NOMO-1 treated with dmso at 0.1 percent for 144 hours (cell line): ENCODE measurements around the gene FSD1L.
"Not testable (repeated sequence)": the region's sequence is repeated elsewhere in the genome, so short reads cannot be mapped to it uniquely, and the experiment has no call there.

ENCODE experiments used
- DNase-seq: peaks from one replicate; lab custom pipeline; 2025; ENCODE audit not compliant: unreplicated experiment; lab: John Stamatoyannopoulos, UW

Gene FSD1L

DNA sequence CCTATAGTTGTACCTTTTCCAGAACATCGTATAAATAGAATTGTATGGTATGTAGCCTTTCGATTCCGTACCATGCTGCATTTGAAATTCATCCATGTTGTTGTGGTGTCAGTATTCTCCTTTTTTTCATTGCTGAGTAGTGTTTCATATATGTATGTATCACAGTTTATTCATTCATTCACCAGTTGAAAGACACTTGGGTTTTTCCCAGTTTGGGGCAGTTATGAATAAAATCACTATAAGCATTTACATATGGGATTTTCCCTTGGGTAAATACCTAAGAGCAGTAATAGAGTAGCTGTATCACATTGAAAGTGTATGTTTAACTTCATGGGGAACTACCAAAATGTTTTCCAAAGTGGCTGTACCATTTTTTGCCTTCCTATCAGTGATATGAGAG lies 94.0 kb downstream of the FSD1L start:
- no peak for DNase-seq

GRCh38 chr9:105554042-105554441 lies 106.2 kb downstream of the FSD1L start:
- no peak for DNase-seq

DNA sequence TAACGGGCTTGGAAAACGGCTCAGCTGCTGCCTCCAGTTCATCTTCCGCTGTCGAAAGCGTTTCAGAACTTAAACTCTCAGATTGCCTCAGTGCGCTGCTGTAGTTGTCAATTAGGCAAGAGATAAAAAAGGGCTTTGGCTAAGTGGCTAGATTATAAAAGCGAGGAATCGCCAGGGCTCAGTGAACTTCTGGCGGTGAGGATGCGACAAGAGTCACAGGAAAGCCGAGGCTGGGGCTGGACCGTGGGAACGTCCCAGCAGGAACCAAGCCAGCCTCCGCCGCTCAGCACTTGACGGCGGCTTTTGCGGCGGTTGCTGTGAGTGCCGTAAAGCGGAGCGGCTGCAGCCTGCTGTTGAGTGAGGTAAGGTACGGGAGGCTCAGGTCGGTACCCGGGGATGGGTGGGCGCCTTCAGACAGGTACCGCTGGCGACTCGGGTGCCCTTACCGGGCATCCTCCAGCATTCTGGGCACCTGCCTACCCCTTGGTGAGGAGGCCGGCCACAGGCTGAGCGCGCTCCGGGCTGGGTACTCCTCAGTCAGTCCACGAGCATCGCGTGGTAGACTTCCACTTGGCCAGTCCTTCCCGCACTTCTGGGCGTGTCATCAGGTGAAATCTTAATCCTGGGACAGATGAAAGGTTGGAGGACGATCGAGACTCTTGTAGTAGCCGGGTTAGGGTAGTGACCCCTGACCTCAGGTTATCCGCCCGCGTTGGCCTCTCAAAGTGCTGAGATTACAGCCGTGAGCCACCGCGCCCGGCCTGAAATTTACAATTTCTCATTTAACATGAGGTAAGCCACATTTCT lies 110.2 kb downstream of the FSD1L start, which contains the start of gene FKTN:
Gene FKTN, plus strand, starts transcription at position 328 of the 807 bp plus-strand sequence. CDS start 16,902 bp downstream, outside the sequence.
- peak; percentile 68 for DNase-seq

GRCh38 chr9:105572455-105572854 lies 124.6 kb downstream of the FSD1L start:
- DNase-seq = no peak

GRCh38 chr9:105579952-105580351 lies 132.1 kb downstream of the FSD1L start:
- DNase-seq = not testable (repeated sequence)

DNA sequence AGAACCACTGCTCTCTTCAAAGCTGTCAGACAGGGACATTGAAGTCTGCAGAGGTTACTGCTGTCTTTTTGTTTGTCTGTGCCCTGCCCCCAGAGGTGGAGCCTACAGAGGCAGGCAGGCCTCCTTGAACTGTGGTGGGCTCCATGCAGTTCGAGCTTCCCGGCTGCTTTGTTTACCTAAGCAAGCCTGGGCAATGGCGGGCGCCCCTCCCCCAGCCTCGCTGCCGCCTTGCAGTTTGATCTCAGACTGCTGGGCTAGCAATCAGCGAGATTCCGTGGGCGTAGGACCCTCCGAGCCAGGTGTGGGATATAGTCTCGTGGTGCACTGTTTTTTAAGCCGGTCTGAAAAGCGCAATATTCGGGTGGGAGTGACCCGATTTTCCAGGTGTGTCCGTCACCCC lies 133.7 kb downstream of the FSD1L start:
- not testable (repeated sequence) for DNase-seq

GRCh38 chr9:105593145-105593544 lies 145.3 kb downstream of the FSD1L start:
- DNase-seq = no peak
